GM21423 (cell line): ENCODE data around the gene PCDHA12.

Experiments used
- ATAC-seq: cut with Tn5 transposase; IDR thresholded peaks from one replicate; pipeline ENCODE4 v1.9.1; 2021; ENCODE audit warnings: mild to moderate bottlenecking, moderate library complexity; ENCODE audit not compliant: unreplicated experiment

PCDHA12 gene

DNA sequence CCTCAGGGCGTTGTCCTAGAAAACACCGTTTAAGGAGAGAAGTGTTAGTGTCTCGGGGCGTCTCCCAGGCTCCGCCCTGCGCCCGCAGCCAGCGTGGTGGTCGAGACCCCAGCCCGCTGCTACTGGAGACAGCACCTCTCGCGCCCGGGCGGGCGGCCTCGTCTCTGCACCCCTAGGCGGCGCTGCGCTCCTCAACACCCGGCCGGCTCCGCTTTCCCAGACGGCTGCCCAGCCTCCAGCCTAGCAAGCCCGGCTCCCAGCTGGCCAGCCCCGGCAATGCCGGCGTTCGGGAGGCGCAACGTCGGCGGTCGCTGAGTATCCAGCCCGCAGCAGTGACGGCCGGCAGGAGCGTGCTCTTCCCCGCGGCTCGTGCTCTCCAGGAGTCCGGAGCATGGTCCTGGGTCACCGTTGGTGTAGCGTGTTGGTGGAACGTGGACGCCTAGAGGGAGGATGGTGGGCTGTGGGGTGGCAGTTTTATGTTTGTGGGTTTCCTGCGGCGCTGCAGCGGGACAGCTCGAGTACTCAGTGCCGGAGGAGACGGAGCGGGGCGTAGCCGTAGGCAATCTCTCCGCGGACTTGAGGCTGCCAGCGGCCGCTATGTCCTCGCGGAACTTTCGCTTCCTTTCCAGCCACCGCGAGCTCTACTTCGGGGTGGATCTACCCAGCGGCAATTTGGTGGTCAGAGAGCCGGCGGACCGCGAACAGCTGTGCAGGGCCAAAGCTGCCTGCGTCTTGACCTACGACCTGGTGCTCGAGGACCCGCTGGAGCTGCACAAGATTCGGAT lies 51.5 kb downstream of the PCDHA12 start:
- ATAC-seq = no peak

DNA sequence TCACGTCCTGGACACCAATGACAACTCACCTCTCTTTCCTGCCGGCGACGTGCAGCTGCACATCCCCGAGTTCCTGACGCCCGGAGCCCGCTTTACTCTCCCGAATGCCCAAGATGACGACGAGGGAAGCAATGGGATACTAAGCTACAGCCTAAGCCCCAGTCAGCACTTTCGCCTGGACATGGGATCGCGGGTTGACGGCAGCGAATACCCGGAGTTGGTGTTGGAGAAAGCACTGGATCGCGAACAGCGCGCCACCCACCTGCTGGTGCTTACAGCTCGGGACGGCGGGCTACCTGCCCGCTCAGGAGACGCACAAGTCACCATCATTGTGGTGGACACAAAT lies 52.1 kb downstream of the PCDHA12 start:
- ATAC-seq = no peak
